GM18505 (cell line): Measurements from ENCODE around the gene TOMM40.
"Not testable (repeated sequence)": the region's sequence is repeated elsewhere in the genome, so short reads cannot be mapped to it uniquely, and the experiment has no call there.

Source experiments
- ATAC-seq: cut with Tn5 transposase; IDR thresholded peaks from one replicate; pipeline ENCODE4 v1.9.1; 2021; ENCODE audit not compliant: unreplicated experiment
- POLR2A ChIP-seq: IDR thresholded peaks from 4 replicates; pipeline ENCODE4 v1.6.1; 2011; ENCODE audit warnings: borderline replicate concordance; ENCODE audit not compliant: insufficient read depth, insufficient read length; ENCODE audit errors: extremely low read depth

TOMM40 gene

DNA sequence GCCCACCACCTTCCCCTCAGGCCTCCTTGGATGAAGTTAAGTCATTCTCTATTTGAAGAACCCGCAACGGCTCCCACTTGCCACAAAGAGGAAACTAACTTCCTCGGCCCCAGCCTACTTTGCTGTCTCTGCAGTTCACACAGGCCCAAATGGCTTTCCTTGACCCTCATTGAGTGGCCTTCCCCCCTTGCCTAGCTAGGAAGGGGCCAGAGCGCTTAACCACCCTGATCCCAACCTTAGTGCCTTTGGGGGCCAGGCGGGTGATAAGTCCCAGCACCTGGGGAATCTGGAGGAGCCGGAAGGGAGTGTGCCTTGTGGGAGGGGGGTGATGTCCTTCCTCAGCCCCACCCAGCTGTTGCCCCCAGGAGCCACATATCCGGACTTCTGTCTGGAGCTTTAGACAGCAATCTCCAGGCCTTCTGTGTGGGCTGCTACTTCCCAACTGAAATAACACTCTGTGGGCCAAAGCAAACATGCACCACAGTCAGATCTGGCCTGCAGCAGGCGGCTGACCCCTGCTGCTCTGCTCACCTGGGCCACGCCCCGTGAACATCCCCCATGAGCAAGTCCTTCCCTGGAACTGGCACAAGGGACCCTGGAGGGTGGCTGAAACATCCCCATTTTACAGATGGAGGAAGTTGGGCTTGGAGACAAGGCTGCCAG, 34.5 kb upstream of the TOMM40 start:
- ATAC-seq, result no peak
- no peak for TF ChIP-seq POLR2A

DNA sequence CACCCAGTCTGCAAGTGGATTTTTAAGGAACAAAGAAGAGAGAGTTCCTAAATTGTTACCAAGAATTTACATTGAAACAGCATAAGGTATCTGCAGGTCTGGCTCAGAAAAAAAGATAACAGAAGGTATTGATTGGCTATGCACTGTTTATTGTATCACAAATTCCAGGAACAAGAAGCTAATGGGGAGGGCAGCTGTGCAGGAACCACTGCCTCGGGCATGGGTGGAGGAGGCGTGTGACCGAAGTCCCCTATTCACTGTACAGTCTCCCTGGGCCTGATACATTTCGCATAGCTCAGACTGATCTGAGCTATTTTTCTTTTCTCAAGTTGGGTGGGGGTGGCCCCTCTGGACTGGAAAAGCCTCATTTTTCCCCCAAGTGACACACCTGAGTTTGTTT, 33.2 kb upstream of the TOMM40 start:
- no peak for ATAC-seq

DNA sequence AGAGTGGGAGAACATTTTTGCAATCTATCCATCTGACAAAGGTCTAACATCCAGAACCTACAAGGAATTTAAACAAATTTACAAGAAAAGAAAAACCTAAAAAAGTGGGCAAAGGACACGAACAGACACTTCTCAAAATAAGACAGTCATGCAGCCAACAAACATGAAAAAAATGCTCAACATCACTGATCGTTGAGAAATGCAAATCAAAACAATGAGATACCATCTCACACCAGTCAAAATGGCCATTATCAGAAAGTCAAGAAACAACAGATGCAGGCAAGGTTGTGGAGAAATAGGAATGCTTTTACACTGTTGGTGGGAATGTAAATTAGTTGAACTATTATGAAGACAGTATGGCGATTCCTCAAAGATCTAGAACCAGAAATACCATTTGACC, 29.5 kb upstream of the TOMM40 start:
- ATAC-seq, result not testable (repeated sequence)

More for the DNA sequence above, 33.2 kb upstream of the TOMM40 start:
- no peak for TF ChIP-seq POLR2A

DNA sequence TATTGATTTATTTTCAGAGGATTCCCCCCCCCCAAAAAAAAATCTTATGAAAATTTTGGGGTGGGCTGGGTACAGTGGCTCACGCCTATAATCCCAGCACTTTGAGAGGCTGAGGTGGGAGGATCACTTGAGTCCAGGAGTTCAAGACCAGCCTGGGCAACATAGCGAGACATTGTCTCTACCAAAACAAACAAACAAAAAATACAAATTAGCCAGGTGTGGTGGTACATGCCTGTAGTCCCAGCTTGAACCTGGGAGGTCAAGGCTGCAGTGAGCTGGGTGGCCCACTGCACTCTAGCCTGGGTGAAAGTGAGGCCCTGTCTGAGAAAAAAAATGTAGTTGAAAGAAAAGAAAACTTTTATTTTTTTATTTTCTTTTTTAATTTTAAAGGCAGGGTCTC, 27.1 kb upstream of the TOMM40 start:
- no peak for TF ChIP-seq POLR2A
- no peak for ATAC-seq

DNA sequence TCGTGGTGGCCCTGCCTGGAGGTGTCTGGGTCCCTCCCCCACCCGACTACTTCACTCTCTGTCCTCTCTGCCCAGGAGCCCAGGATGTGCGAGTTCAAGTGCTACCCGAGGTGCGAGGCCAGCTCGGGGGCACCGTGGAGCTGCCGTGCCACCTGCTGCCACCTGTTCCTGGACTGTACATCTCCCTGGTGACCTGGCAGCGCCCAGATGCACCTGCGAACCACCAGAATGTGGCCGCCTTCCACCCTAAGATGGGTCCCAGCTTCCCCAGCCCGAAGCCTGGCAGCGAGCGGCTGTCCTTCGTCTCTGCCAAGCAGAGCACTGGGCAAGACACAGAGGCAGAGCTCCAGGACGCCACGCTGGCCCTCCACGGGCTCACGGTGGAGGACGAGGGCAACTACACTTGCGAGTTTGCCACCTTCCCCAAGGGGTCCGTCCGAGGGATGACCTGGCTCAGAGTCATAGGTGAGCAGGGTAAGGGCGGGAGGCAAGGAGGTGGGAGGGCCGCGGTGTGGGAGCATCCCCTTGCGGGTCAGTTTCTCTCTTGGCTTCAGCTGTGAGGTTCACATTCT, 25.8 kb upstream of the TOMM40 start:
- TF ChIP-seq POLR2A, result no peak

DNA sequence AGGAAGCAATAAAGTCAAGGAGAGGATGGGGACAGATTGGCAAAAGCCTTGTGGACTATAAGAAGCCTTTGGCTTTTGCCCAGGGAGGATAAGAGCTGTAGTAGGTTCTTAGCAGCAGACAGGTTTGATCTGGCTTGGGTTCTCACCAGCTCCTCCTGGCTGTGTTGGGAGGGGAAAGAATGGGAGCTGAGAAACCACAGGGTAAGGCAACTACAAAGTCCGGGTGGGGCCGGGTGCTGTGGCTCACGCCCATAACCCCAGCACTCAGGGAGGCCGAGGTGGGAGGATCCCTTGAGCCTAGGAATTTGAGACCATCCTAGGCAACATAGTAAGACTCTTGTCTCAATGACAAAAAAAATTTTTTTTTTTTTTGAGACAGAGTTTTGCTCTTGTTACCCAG, 24.4 kb upstream of the TOMM40 start:
- no peak for ATAC-seq
- TF ChIP-seq POLR2A, result no peak

More for the DNA sequence above, 25.8 kb upstream of the TOMM40 start:
- no peak for ATAC-seq

DNA sequence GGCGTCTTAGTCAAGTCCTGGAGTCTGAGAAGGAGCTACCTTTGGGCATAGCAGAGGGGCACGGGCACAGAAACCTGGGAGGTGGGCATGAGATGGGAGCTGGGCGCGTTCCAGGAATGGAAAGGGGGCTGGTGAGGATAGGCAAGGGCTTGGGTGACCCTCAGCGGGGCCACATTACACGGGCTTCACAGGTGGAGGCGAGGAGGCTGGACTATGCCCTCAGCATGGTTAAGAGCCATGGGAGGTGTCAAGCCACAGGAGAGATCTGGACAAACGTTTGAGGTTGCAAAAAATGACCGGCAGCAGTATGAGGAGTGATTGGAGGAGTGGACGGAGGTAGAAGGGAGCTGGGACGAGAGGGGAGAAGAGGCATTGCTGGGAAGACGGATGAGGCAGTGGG, 23.5 kb upstream of the TOMM40 start:
- no peak for ATAC-seq
- TF ChIP-seq POLR2A, result no peak

DNA sequence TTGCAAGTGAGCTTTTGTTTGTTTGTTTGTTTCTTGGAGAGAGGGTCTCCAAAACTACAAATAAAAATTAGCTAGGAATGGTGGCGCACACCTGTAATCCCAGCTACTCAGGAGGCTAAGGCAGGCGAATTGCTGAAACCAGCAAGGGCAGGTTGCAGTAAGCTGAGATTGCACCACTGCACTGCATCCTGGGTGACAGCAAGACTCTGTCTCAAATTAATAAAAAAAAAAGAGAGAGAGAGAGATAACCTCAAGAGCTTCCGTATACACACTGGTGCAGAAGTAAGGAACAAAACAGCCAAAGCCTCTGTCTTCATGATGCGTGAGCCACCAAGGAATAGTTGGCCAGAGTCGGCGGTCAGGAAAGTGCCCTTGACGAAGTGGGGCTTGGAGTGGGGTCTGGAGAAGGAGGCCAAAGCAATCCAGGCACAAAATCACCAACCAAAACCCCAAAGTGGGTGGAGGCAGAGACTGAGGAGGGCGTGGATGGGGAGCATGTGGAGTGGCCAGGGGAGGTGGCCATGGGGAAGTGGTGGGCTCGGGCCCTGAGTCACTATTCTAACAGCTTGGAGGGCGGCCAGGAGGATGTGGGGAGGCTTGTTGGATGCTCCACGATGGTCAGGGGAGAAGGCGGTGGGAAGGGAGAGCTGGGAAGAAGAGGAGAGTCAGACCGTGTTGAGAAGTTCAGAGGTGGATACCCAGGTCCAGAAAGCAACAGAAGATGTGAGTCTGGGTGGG, 21.2 kb upstream of the TOMM40 start:
- no peak for TF ChIP-seq POLR2A
- no peak for ATAC-seq

DNA sequence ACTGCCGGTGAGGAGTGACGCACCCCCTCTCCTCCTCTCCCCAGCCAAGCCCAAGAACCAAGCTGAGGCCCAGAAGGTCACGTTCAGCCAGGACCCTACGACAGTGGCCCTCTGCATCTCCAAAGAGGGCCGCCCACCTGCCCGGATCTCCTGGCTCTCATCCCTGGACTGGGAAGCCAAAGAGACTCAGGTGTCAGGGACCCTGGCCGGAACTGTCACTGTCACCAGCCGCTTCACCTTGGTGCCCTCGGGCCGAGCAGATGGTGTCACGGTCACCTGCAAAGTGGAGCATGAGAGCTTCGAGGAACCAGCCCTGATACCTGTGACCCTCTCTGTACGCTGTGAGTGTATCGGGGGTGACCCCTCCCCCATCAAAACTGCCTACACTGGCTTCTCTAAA, 19.2 kb upstream of the TOMM40 start:
- no peak for TF ChIP-seq POLR2A
- no peak for ATAC-seq

DNA sequence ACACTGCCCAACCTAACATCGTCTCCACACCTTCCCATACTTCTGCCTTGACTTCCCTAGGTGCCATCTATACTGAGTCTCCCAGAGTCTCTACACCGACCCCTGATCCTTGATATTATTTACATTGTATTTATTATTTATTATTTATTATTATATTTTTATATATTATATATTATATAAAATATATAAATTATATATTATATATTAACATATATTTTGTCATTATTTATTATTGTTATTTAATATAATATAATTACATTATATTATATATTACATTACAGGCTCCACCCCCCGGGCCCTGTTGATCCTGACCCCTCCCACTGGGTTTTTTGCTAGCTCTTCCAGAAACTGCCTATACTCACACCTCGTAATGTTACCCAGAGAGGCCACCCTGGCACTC, 18.4 kb upstream of the TOMM40 start:
- ATAC-seq, result no peak
- TF ChIP-seq POLR2A, result no peak

DNA sequence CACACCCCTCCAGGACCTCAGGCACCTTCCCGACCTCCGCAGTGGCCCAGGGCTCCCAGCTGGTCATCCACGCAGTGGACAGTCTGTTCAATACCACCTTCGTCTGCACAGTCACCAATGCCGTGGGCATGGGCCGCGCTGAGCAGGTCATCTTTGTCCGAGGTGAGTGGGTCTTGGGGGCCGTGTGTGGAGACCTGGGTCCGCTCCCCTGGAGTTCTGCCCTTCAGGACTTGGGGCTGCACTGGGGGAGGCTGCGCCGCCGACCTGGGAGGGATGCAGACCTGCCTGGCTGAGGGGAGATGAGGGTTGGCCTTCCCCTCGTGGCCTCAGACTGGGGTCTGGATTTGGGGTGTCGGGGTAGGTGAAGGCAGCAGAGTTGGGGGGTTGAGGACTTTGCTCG, 16.7 kb upstream of the TOMM40 start:
- no peak for TF ChIP-seq POLR2A
- ATAC-seq, result no peak

DNA sequence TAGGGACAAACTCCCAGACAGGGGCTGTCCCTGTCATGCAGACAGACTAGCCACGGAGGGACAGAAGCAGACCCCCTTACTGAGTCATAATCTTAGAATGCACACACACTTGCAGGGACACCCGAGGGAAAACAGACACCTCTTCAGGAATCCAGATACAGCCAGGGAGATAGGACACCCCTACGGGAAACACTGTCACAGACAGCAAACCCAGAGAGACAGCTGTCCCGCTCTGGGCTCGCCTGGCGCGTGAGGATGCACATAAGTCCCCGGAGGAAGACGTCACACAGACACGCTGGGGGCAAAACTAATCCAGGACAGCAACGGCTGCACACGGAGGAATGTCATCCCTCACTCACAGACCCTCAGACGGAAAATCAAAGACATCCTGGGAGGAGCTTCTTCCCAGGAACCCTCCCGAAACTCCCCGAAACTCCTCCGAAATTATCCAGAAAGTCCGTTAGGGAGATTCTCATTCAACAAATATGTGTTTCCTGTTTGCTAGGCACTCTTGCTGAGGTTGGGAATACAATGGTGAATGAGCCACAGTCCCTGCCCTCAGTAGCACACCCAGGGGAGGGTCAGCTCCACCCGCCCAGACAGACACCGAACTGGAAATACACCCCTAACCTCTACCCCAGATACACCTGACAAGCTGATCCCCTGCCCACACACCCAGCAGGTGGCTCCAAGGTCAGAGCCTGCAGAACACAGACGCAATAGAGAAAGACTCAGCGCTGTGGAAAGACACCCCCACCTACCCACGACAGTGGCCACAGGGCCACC, 15.2 kb upstream of the TOMM40 start:
- ATAC-seq, result no peak
- no peak for TF ChIP-seq POLR2A

DNA sequence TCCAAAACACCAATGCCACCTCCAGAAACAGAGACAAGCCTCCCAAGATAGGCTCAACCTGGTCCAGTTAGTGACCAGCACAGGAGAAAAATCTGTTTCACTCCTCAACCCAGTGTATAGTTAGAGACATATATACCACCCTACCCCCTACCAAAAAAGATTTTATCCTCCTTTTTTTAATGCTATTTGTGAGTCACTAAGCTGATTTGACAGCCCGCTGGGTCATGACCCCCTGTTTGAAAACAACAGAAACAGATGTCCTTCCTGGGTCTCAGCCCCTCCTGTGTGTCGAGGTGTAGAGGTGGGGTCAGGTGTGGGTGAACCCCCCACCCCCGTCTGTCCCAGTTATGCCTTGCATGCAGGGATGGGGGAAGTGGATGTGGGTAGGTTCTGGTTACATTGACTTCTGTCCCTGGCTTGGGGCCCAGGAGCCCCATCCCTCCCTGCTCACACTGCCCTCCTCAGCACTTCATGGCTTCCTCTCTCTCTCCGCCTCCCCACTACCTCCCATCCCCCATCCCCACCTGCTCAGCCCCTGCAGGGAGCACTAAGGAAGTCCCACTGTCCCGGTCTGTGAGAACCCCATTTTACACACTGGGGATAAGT, 14.0 kb upstream of the TOMM40 start:
- ATAC-seq, result no peak

More for the DNA sequence above, 14.0 kb upstream of the TOMM40 start:
- TF ChIP-seq POLR2A, result no peak
